ENCODE measurements around the gene SNIP1. TPM values are rescaled to one million over a fixed set of nuclear protein-coding genes. Genes with fewer than 3 reads are reported as not detected.
A peak's percentile ranks its signal among the peaks of the same experiment; 100 is the strongest.

SNIP1 gene
- total and polyA plus RNA-seq, 5 experiments from 2014 or later, result 3.6 to 36.9 (median 5.5) TPM

DNA sequence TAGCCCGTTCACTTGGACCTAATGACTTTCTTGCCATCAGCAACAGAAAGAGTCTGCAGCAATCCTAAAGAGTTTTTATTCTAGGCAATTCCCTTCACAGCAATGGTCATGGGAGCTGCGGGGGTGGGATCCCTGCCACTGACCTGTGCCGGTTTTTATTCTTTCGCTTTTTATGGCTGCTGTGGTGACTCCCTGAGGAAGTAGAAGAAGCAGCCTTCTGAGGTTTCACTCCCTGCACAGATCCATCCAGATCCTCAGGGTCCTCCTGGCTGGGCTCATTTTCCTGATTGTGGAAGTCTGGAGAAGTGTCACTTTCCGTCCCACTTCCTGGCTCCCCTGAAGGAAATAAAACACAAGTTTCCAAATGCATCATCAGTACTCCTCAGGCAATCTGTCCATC is 52.4 kb downstream of the SNIP1 start:
- POLR2A ChIA-PET, result no interaction called here
- Mint-ChIP-seq H3K36me3 (peaks cover 0 to 71% (median 16%) of the 10 kb centered on the region in 3 donors), H3K4me3 (no peak overlapping the region)

DNA sequence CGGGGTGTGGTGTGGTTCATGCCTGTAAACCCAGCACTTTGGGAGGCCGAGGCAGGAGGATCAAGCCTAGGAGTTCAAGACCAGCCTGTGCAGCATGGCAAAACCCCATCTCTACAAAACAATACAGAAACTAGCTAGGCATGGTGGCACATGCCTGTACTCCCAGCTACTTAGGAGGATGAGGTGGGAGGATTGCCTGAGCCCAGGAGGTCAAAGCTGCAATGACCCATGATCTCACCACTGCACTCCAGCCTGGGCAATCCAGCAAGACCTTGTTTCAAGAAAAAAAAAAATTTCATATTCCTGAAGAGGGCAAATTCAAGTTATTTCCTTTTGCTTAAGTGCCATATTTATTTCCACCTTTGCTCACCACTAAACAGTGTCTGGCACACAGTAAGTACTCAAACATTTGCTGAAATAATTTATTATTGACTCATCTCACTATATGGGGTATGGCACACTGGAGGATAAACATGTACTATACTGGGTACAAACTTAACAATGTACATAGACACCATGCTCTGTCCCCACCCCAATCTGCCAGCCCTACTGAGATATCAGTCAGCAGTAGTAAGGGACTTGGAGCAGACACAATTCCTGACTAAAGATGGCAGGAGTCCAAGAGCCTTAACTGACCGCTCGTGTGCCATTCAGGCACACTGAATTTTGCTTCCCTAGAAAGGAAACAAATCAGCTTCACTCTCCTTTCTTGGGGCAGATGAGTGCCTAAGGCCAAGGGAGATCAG is 55.0 kb downstream of the SNIP1 start:
- Mint-ChIP-seq H3K27me3 (no peaks in the 10 kb centered on the region), H3K27ac (peak overlapping the region in 5 of 10 donors; percentile 28 to 85 (median 37)), H3K9me3 (no peaks in the 10 kb centered on the region), H3K4me3 (no peak overlapping the region), H3K36me3 (peaks cover 0 to 73% (median 7%) of the 10 kb centered on the region in 3 donors), H3K4me1 (peaks cover 0 to 21% (median 8%) of the 10 kb centered on the region in 4 donors)
- no peak for DNase-seq
- no peak for ATAC-seq
- POLR2A ChIA-PET, result interaction anchor here (1.1 to 2.4 kb wide), 2 partner anchors 12 to 16 kb away, joined by 4 to 7 read pairs; partner anchors contain the start of gene MEAF6

More for the DNA sequence above, 52.4 kb downstream of the SNIP1 start:
- DNase-seq (no peak), ATAC-seq (no peak)
- no peaks in the 10 kb centered on the region for H3K27me3 Mint-ChIP-seq
- H3K27ac Mint-ChIP-seq, result peak overlapping the region in 2 of 10 donors; percentile 32 to 43
- H3K4me1 Mint-ChIP-seq, result peaks cover 0 to 30% (median 5%) of the 10 kb centered on the region in 4 donors
- H3K9me3 Mint-ChIP-seq, result no peaks in the 10 kb centered on the region

DNA sequence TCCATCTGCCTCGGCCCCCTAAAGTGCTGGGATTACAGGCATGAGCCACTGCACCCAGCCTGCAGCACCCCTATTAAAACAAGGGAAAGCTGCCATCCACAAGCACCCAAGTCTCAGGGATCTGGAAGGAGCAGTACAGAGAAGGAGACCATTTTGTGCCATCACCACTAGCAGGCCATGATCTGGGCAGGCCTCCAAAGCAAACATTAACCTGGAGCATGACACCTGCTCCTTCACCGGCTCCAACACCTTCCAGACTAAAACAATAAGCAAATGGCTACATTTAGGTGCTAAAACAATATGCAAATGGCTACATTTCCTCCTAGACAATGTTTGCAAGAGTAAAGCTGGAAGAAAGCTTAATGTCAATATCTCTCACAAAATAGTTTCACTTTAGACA is 56.3 kb downstream of the SNIP1 start:
- DNase-seq, result no peak
- no peaks in the 10 kb centered on the region for H3K9me3 Mint-ChIP-seq
- POLR2A ChIA-PET, result interaction anchor here (0.9 to 2.4 kb wide), 2 partner anchors 10 to 17 kb away, joined by 3 to 7 read pairs; partner anchors contain the start of gene MEAF6
- H3K27ac Mint-ChIP-seq, result peak overlapping the region in 3 of 10 donors; percentile 12 to 73 (median 15)
- H3K36me3 Mint-ChIP-seq, result peaks cover 0 to 76% (median 13%) of the 10 kb centered on the region in 3 donors
- peaks cover 0 to 20% (median 8%) of the 10 kb centered on the region in 4 donors for H3K4me1 Mint-ChIP-seq
- ATAC-seq, result no peak
- H3K27me3 Mint-ChIP-seq, result no peaks in the 10 kb centered on the region
- H3K4me3 Mint-ChIP-seq, result no peak overlapping the region

DNA sequence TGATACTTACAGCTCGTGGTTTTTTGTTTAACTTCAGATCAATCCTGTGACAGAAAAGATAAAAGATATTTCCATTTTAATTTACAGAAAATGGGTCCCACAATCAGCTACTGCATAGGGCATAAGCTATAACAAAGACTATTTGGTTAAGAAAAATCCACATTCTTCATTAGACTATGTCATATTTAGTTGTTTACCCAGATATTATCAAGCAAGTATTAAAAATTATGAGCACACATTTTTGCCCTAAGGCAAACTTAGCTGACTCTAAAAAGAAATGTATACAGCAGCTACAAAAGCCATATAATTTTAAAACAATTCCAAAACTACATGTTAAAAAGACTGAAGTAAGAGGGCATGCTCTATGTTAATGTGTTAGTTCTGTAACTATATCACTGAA is 58.2 kb downstream of the SNIP1 start:
- Mint-ChIP-seq H3K27me3 (no peaks in the 10 kb centered on the region), H3K4me3 (no peak overlapping the region), H3K9me3 (no peaks in the 10 kb centered on the region), H3K27ac (peak overlapping the region in 1 of 10 donors; percentile 55), H3K36me3 (peaks cover 0 to 78% (median 8%) of the 10 kb centered on the region in 3 donors), H3K4me1 (peaks cover 0 to 14% (median 8%) of the 10 kb centered on the region in 4 donors)
- DNase-seq (no peak), ATAC-seq (no peak)
- POLR2A ChIA-PET, result interaction anchor here (1.0 to 1.1 kb wide), 2 partner anchors 13 to 18 kb away, joined by 3 to 5 read pairs; partner anchors contain the start of gene MEAF6

DNA sequence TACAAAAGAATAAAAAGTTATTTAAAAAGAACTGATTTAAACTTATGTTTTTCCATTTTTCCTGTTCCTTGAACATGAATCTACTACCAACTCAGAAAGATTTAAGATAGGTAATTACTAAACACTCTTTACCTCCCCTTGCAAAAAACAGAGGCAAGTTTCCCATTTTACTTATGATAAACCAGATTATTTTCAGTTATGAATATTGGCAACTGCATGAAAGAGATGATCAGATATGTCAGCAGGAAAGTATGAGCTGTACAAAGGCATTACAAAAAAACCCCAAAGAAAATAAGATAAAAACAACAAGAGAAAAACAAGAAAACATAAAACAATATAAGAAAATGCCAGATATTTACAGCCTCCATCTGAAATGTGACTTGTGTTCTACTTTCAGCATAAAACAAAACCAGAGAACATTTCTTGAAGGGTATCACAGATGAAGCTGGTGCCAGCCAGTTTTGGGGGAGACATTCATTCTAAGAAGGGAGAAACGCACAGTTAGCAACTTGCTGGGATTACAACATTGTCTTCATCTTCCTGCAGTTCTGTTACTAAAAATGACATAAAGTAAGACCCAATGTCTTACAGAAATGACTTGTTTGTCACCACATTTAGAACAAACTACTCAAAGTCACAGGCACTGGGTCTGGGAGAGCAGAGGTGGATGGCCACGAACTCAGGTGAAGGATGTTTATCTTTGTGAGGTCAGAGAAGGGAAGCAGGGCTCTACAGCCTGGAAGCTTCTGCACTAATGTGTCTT is 60.6 kb downstream of the SNIP1 start:
- DNase-seq (no peak), ATAC-seq (no peak)
- Mint-ChIP-seq H3K4me3 (no peak overlapping the region), H3K36me3 (peaks cover 0 to 69% (median 8%) of the 10 kb centered on the region in 3 donors), H3K27ac (peak overlapping the region in 6 of 10 donors; percentile 19 to 69 (median 38)), H3K27me3 (no peaks in the 10 kb centered on the region), H3K9me3 (no peaks in the 10 kb centered on the region), H3K4me1 (peaks cover 0 to 12% (median 5%) of the 10 kb centered on the region in 4 donors)
- POLR2A ChIA-PET, result no interaction called here

DNA sequence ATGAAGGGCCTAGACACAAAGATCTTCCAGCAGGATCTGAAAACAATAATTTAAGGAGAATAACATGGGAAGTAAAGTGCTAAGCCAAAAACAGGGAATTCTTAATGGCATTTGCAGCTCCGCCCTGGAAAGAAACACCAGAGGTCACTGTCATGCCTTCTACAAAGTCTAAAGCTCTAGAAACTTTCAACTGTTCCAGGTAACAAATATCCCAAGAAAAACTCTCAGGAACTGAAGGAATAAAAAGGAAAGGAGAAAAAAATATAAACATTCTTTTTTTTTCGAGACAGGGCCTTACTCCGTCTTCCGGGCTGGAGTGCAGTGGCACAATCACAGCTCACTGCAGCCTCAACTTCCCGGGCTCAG is 66.5 kb downstream of the SNIP1 start:
- no peaks in the 10 kb centered on the region for H3K27me3 Mint-ChIP-seq
- DNase-seq (no peak), ATAC-seq (no peak)
- POLR2A ChIA-PET, result interaction anchor here (0.7 to 5.0 kb wide), 10 partner anchors 10 to 1194 kb away, joined by 3 to 110 read pairs (median 9); partner anchors contain the start of genes MEAF6, SNIP1 and ZC3H12A
- no peak overlapping the region for H3K4me3 Mint-ChIP-seq
- no peaks in the 10 kb centered on the region for H3K9me3 Mint-ChIP-seq
- peaks cover 0 to 49% (median under 1%) of the 10 kb centered on the region in 3 donors for H3K36me3 Mint-ChIP-seq
- H3K27ac Mint-ChIP-seq, result peak overlapping the region; percentile 23 to 88 (median 79)
- H3K4me1 Mint-ChIP-seq, result peaks cover 11 to 22% (median 13%) of the 10 kb centered on the region in 4 donors

DNA sequence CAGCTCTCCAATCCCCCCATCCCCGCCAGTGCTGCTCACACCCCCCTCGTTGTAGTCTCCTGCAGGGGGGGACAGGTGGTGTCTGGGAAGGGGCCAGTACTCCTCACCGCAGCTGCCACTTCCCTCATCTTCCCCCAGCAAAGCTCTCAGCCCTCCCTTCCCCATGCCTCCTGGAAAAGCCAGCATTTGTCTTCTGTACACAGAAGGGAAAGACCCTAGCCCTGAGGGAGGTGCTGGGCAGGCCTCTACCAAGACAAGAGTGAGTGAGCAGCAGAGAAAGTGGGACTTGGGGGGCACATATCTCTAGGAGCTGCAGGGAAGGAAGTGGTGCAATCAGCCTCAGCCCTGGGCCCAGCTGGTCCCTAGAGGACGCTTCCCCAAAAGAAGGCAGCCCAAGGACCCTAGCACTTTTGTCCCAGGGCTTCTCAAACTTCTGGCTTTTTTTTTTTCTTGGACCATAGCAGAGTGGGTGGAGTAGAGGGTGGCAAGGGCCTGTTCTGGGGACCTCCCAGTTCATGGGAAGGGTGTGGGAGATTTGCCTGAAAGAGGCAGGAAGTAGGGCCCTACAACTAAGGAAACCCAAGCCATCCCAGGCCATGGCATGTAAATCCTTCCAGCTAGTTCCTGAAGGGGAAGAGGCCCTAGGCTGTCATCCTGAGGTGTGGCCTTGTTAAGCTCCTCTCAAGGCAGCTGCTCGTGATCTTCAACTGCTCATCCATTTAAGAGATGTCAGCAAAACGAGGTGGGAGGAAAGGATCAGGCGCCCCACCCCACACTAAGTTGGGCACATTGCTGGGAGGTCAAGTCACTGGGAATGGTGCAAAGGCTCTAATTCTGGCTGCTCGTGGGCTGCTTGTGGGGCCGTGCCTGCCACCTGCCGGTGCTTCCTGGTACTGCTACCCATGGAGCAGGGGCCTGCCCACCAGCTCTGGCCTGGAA is 67.1 kb downstream of the SNIP1 start:
- Mint-ChIP-seq H3K9me3 (no peaks in the 10 kb centered on the region), H3K4me1 (peaks cover 14 to 27% (median 18%) of the 10 kb centered on the region in 4 donors), H3K4me3 (peak overlapping the region in 2 of 10 donors; percentile 26 to 45), H3K27me3 (no peaks in the 10 kb centered on the region), H3K36me3 (peaks cover 0 to 49% (median 6%) of the 10 kb centered on the region in 3 donors), H3K27ac (peak overlapping the region; percentile 53 to 88 (median 79))
- peak; percentile 59 to 88 (median 76) for DNase-seq
- POLR2A ChIA-PET, result interaction anchor here (0.6 to 5.0 kb wide), 12 partner anchors 11 to 1193 kb away, joined by 3 to 110 read pairs (median 5); partner anchors contain the start of genes MEAF6, SNIP1 and ZC3H12A
- ATAC-seq, result peak; percentile 72

DNA sequence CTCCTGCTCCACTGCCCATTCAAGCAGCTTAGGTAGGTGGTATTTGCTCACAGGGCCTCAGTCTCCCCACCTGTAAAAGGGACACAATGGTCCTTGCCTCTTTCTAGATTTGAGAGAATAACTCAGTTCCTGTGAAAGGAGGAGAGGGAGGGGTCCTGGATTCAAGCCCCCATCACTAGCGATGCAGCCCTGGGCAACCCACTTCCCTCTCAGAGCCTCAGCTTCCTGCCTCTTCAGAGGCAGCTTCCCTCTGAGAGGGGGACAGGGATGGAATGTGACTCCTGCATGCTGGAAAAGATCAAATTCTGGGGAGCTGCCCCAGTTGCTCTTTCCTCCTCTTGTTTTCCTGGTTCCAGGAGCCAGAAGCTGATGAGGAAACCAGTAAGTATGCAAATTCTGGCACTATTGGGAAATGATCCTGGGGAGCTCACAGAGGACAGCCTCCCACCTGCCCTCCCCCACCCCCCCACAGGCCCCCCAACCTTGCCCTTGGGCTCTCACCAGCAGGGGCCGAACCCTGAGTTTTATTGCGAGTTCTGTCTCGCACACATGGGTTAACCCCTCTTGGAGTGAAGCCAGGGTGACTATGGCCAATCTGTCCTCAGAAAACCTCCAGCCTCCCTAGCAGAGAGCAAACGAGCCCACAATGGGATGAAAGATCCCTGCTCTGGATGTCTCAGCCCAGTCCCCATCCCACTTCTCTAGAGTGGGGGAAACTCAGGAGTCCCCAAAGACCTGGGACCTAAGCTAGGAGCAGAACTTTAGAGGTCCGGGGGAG is 68.0 kb downstream of the SNIP1 start:
- Mint-ChIP-seq H3K36me3 (peaks cover 0 to 52% (median 11%) of the 10 kb centered on the region in 3 donors), H3K4me1 (peaks cover 18 to 35% (median 26%) of the 10 kb centered on the region in 4 donors), H3K27me3 (no peaks in the 10 kb centered on the region), H3K4me3 (no peak overlapping the region), H3K27ac (peak overlapping the region in 9 of 10 donors; percentile 14 to 88 (median 66)), H3K9me3 (no peaks in the 10 kb centered on the region)
- ATAC-seq (no peak), DNase-seq (no peak)
- POLR2A ChIA-PET, result interaction anchor here (0.6 to 5.0 kb wide), 7 partner anchors 10 to 200 kb away, joined by 3 to 110 read pairs (median 13); partner anchors contain the start of genes MEAF6 and ZC3H12A

Small RNA genes within 50 kb of the gene (microRNA-seq; reads per million reads assigned to microRNA genes)
- gene MIR5581 (ENCODE audit: borderline microRNAs expressed), result 1.0 reads per million

Other genes with a start within 250 kb of the SNIP1 start
- 10 to 100 TPM; 39.5 to 45.3 TPM for gene ZC3H12A, start 79.7 kb downstream of the SNIP1 start, total RNA-seq
- 10 to 100 TPM in 1 of 3 donors, 1 to 10 TPM in 2; 1.5 to 10.0 (median 3.1) TPM for gene ZC3H12A, start 79.7 kb downstream of the SNIP1 start, polyA plus RNA-seq
- gene MEAF6, start 39.5 kb downstream of the SNIP1 start, total RNA-seq, result 10 to 100 TPM; 93.8 to 99.3 TPM
- 100 to 1,000 TPM; 118 to 184 (median 154) TPM for gene MEAF6, start 39.5 kb downstream of the SNIP1 start, polyA plus RNA-seq
- gene DNALI1, start 2.6 kb upstream of the SNIP1 start, total RNA-seq, result under 1 TPM; 0.49 to 0.60 TPM
- gene DNALI1, start 2.6 kb upstream of the SNIP1 start, polyA plus RNA-seq, result not detected
- 10 to 100 TPM; 36.7 to 44.2 TPM for gene GNL2, start 41.6 kb upstream of the SNIP1 start, total RNA-seq
- gene GNL2, start 41.6 kb upstream of the SNIP1 start, polyA plus RNA-seq, result 10 to 100 TPM; 45.5 to 60.9 (median 46.2) TPM
- not detected for gene RSPO1, start 80.6 kb upstream of the SNIP1 start, total RNA-seq
- under 1 TPM in 1 of 3 donors, not detected in 2; 0.06 TPM for gene RSPO1, start 80.6 kb upstream of the SNIP1 start, polyA plus RNA-seq
- gene CDCA8, start 138.2 kb upstream of the SNIP1 start, total RNA-seq, result 1 to 10 TPM; 1.0 to 1.4 TPM
- gene CDCA8, start 138.2 kb upstream of the SNIP1 start, polyA plus RNA-seq, result 1 to 10 TPM in 1 of 3 donors, under 1 TPM in 2; 0.40 to 2.0 (median 0.54) TPM
- not detected for gene EPHA10, start 210.8 kb upstream of the SNIP1 start, total RNA-seq
- gene EPHA10, start 210.8 kb upstream of the SNIP1 start, polyA plus RNA-seq, result not detected
- gene MANEAL, start 239.6 kb upstream of the SNIP1 start, total RNA-seq, result 1 to 10 TPM; 1.0 to 1.1 TPM
- 1 to 10 TPM in 2 of 3 donors, under 1 TPM in 1; 0.23 to 1.4 (median 1.0) TPM for gene MANEAL, start 239.6 kb upstream of the SNIP1 start, polyA plus RNA-seq

All from naive thymus-derived CD8-positive, alpha-beta T cell (primary cell).